Thymus (tissue), 11 donors: ENCODE measurements around the gene HEXIM2. TPM values are rescaled to one million over a fixed set of nuclear protein-coding genes. Genes with fewer than 3 reads are reported as not detected.
A peak's percentile ranks its signal among the peaks of the same experiment; 100 is the strongest.
"Not testable (repeated sequence)": the region's sequence is repeated elsewhere in the genome, so short reads cannot be mapped to it uniquely, and the experiment has no call there.

ENCODE experiments used
- DNase-seq, 9 donors: peaks; one replicate each; pipeline ENCODE4 v3.0.0-alpha.2; 2013; ENCODE audit warnings: low spot score in 9 of 9, low read depth in 6 of 9, missing footprints in 1 of 9
- H3K27ac ChIP-seq, 2 donors: one replicate each; pipeline ENCODE4 v1.5.1; 2013; ENCODE audit warnings: control low read depth in 1 of 2, low read depth in 1 of 2, low read length in 1 of 2, mild to moderate bottlenecking in 1 of 2, moderate library complexity in 1 of 2
- H3K27me3 ChIP-seq, 2 donors: one replicate each; pipeline ENCODE4 v1.5.1; 2013; ENCODE audit warnings: low read length in 1 of 2; ENCODE audit not compliant: control insufficient read depth in 2 of 2, insufficient read depth in 1 of 2
- H3K36me3 ChIP-seq, 2 donors: one replicate each; pipeline ENCODE4 v1.5.1; 2013; ENCODE audit warnings: low read length in 1 of 2, mild to moderate bottlenecking in 1 of 2, moderate library complexity in 1 of 2; ENCODE audit not compliant: control insufficient read depth in 2 of 2, insufficient read depth in 2 of 2
- H3K4me1 ChIP-seq, 2 donors: one replicate each; pipeline ENCODE4 v1.5.1; 2013; ENCODE audit warnings: low read length in 2 of 2; ENCODE audit not compliant: control insufficient read depth in 2 of 2, insufficient read depth in 2 of 2
- H3K4me3 ChIP-seq, 2 donors: one replicate each; pipeline ENCODE4 v1.5.1; 2013; ENCODE audit warnings: low read length in 2 of 2, control low read depth in 1 of 2, mild to moderate bottlenecking in 1 of 2
- H3K9me3 ChIP-seq, 2 donors: one replicate each; pipeline ENCODE4 v1.5.1; 2013; ENCODE audit warnings: low read length in 1 of 2, mild to moderate bottlenecking in 1 of 2; ENCODE audit not compliant: control insufficient read depth in 2 of 2, insufficient read depth in 1 of 2
- WGBS: extraction: QIAGEN DNeasy Blood & Tissue Kit; methylation state at CpG from one replicate; pipeline ENCODE4 v1.1.7; 2013; 5-methylcytosine and 5-hydroxymethylcytosine counted together
- polyA plus RNA-seq: library from polyadenylated mRNA; stranded (reverse); fragments of 200-250 nt; gene quantifications from one replicate; pipeline ENCODE4 v1.2.3, GENCODE V29; 2013
- total RNA-seq: library from RNA; stranded (reverse); fragments of 120-200 nt; gene quantifications from one replicate; pipeline ENCODE4 v1.2.4, GENCODE V29; 2013
- donor health status: healthy.

The HEXIM2 gene
- total and polyA plus RNA-seq, 2 donors = 7.4 to 9.6 TPM

DNA sequence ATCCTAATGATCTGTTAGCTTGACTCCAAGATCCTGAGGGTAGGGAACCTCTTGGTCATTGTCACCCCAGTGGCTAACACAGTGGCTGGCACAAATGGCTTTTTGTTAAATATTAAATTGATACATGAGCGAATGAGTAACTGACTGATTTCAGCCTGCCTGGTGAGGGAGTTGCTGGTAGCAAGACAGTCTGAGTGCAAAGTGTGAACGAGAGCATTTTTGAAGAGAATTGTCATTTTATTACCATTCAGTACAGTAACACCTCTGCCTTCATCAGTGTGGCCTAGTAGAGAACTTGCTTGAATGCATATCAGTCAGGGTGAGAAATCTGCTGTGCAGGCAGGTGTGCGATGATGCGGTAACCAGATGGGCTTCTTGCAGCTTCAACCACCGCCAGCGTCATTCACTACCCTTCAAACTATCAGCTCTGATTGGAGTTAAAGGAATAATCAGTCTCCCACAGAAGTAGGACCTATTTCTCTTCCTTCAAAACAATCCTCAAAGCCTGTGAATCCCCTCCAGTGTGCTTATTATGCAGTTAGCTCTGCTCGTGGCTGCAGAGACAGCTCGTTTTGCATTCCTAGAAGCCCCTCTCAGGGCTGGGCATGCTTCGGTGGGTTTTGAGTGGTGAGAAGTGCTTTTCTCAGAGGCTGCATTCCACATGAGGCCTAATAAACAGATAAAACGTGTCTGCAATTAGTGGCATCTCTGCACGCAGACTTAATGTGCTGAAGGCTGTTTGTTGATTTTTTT, 29.0 kb downstream of the HEXIM2 start:
- Histone ChIP-seq H3K27ac (no peak overlapping the region), H3K36me3 (no peaks in the 10 kb centered on the region), H3K27me3 (no peaks in the 10 kb centered on the region), H3K9me3 (no peaks in the 10 kb centered on the region), H3K4me3 (no peak overlapping the region), H3K4me1 (no peaks in the 10 kb centered on the region)
- 84% methylated on average over 11 of the region's 11 CpGs for WGBS
- DNase-seq = no peak

- no peak overlapping the region for H3K27ac ChIP-seq
- no peaks in the 10 kb centered on the region for H3K27me3 ChIP-seq
- no peaks in the 10 kb centered on the region for H3K36me3 ChIP-seq
- H3K9me3 ChIP-seq = no peaks in the 10 kb centered on the region
- no peak overlapping the region for H3K4me3 ChIP-seq
- no peak for DNase-seq
- peaks cover 5 to 12% of the 10 kb centered on the region in 2 donors for H3K4me1 ChIP-seq
Measured at GRCh38 chr17:45195424-45195823, 33.7 kb downstream of the HEXIM2 start.

- peaks cover 5 to 12% of the 10 kb centered on the region in 2 donors for H3K4me1 ChIP-seq
- 90% methylated on average over 6 of the region's 6 CpGs for WGBS
- H3K27me3 ChIP-seq = no peaks in the 10 kb centered on the region
- no peak for DNase-seq
- no peak overlapping the region for H3K27ac ChIP-seq
- no peaks in the 10 kb centered on the region for H3K9me3 ChIP-seq
- no peak overlapping the region for H3K4me3 ChIP-seq
- no peaks in the 10 kb centered on the region for H3K36me3 ChIP-seq
Measured at GRCh38 chr17:45197108-45197507, 35.4 kb downstream of the HEXIM2 start.

- WGBS = 6% methylated on average over 16 of the region's 16 CpGs
- peaks cover 5 to 12% of the 10 kb centered on the region in 2 donors for H3K4me1 ChIP-seq
- H3K9me3 ChIP-seq = no peaks in the 10 kb centered on the region
- H3K27ac ChIP-seq = no peak overlapping the region
- H3K4me3 ChIP-seq = no peak overlapping the region
- no peaks in the 10 kb centered on the region for H3K27me3 ChIP-seq
- no peaks in the 10 kb centered on the region for H3K36me3 ChIP-seq
- DNase-seq = peak in 8 of 9 donors; percentile 48 to 84 (median 70)
Measured at GRCh38 chr17:45197555-45198334, 36.1 kb downstream of the HEXIM2 start.

DNA sequence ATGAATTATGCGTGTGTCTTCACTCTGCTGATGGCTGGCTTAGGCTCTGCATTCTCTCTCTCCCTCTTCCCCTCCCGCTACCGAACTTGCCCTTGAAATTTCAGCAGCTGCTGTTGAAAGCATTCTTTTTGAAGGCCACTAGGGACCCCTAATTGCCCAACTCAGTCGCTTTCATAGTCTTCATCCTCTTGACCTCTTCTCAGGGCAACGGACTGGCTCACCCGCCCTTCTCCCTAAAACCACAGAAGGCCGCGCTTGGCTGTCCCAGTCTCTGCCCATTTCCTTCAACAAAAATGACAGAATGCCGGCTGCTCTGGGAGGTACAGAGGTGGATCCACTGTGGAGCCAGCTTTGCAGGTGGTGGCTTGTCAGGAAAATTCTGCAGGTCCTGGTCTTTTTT, 39.0 kb downstream of the HEXIM2 start:
- DNase-seq = no peak
- Histone ChIP-seq H3K4me1 (peaks cover 5 to 12% of the 10 kb centered on the region in 2 donors), H3K36me3 (no peaks in the 10 kb centered on the region), H3K9me3 (no peaks in the 10 kb centered on the region), H3K27ac (no peak overlapping the region), H3K4me3 (no peak overlapping the region), H3K27me3 (no peaks in the 10 kb centered on the region)
- 90% methylated on average over 9 of the region's 9 CpGs for WGBS

GRCh38 chr17:45201457-45201856, 39.8 kb downstream of the HEXIM2 start:
- DNase-seq = no peak
- no peak overlapping the region for H3K4me3 ChIP-seq
- 98% methylated on average over 4 of the region's 4 CpGs for WGBS
- no peaks in the 10 kb centered on the region for H3K36me3 ChIP-seq
- no peaks in the 10 kb centered on the region for H3K9me3 ChIP-seq
- H3K27ac ChIP-seq = no peak overlapping the region
- H3K4me1 ChIP-seq = peaks cover 5 to 12% of the 10 kb centered on the region in 2 donors
- H3K27me3 ChIP-seq = no peaks in the 10 kb centered on the region

- H3K4me1 ChIP-seq = peaks cover 5 to 12% of the 10 kb centered on the region in 2 donors
- not testable (repeated sequence) for H3K27me3 ChIP-seq, H3K9me3 ChIP-seq, DNase-seq, H3K36me3 ChIP-seq, H3K27ac ChIP-seq, H3K4me3 ChIP-seq
- WGBS = 82% methylated on average over 6 of the region's 6 CpGs
Measured at GRCh38 chr17:45201880-45202279, 40.2 kb downstream of the HEXIM2 start.

DNA sequence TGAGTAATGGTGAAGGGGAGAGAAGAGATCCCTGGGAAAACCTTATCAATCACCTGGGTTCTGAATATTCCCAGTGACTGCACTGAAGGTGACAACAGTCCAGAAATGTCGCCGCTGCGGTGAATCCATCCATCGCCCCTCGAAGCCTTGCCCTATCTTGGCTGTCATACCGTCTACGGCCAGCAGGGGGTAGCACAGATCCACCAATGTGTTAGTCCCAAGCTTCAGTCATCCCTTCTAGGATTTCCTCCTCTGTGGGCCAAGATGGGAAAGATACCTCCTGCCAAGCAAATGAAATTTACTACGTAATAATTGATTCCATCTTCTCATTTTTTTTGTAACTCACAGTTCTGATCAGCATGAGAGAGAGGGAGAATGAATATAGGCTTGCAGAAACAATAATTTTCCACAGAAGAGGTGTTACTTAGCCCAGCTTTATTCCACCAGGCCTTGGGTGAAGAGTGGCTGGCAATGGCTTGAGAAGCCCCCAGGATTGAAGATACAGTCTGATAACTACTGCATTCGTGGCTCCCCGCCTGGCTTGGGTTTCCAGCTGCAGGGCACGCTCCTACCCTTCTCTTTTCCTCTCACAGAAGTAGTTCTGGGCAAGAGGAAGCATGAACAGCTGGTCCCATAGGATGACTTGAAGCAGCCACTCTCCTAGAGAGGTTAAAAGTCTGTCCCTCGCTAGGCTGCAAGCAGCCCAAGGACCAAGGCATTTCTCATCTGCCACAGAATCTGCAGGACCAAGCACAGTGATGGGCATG, 57.4 kb downstream of the HEXIM2 start:
- H3K9me3 ChIP-seq = peaks cover 0 to 2% of the 10 kb centered on the region in 2 donors
- H3K27me3 ChIP-seq = peaks cover 0 to 3% of the 10 kb centered on the region in 2 donors
- H3K36me3 ChIP-seq = peaks cover 0 to 19% of the 10 kb centered on the region in 2 donors
- peak in 4 of 9 donors; percentile 76 to 92 (median 88) for DNase-seq
- H3K4me3 ChIP-seq = no peak overlapping the region
- 33% methylated on average over 12 of the region's 12 CpGs for WGBS
- no peak overlapping the region for H3K27ac ChIP-seq
- peaks cover 22 to 43% of the 10 kb centered on the region in 2 donors for H3K4me1 ChIP-seq
